Type B pancreatic cell (in vitro differentiated cells): ENCODE measurements around the gene MAPK12. TPM values are rescaled to one million over a fixed set of nuclear protein-coding genes. Genes with fewer than 3 reads are reported as not detected.

Experiments used
- DNase-seq: peaks from one replicate; pipeline ENCODE4 v3.0.0; 2021; ENCODE audit warnings: mixed read lengths; ENCODE audit not compliant: unreplicated experiment; ENCODE audit errors: extremely low spot score
- H3K27ac Mint-ChIP-seq: 2 replicates; pipeline ENCODE4 v1.8.0; 2021; ENCODE audit warnings: mild to moderate bottlenecking, mixed read lengths
- H3K27me3 Mint-ChIP-seq: 2 replicates; pipeline ENCODE4 v1.8.0; 2021; ENCODE audit warnings: mixed read lengths
- H3K36me3 Mint-ChIP-seq: 2 replicates; pipeline ENCODE4 v1.8.0; 2021; ENCODE audit warnings: mixed read lengths
- H3K4me1 Mint-ChIP-seq: one replicate; pipeline ENCODE4 v1.8.0; 2021; ENCODE audit warnings: mixed read lengths; ENCODE audit not compliant: unreplicated experiment
- H3K4me3 Mint-ChIP-seq: 2 replicates; pipeline ENCODE4 v1.8.0; 2021; ENCODE audit warnings: mild to moderate bottlenecking, mixed read lengths
- H3K9me3 Mint-ChIP-seq: 2 replicates; pipeline ENCODE4 v1.8.0; 2021; ENCODE audit warnings: mixed read lengths
- CTCF ChIP-seq: fragments of 200-600 bp; sonication (generic); conservative IDR thresholded peaks from 2 replicates; pipeline ENCODE4 v1.5.0; 2021; ENCODE audit warnings: antibody characterized with exemption, mild to moderate bottlenecking
- total RNA-seq: library from RNA; stranded (reverse); gene quantifications from 2 replicates; pipeline ENCODE4 v1.2.1, GENCODE V29; 2021; ENCODE audit warnings: low replicate concordance

MAPK12 gene
- total RNA-seq, 1 donor from 2014 or later, result 31.3 TPM

- H3K4me3 Mint-ChIP-seq, result peak overlapping the region; percentile 66
- H3K36me3 Mint-ChIP-seq, result peaks cover 4% of the 10 kb centered on the region
- no peaks in the 10 kb centered on the region for H3K9me3 Mint-ChIP-seq
- H3K27me3 Mint-ChIP-seq, result no peaks in the 10 kb centered on the region
- peaks cover 25% of the 10 kb centered on the region for H3K4me1 Mint-ChIP-seq
- DNase-seq, result no peak
- no peak for TF ChIP-seq CTCF
- H3K27ac Mint-ChIP-seq, result peak overlapping the region; percentile 70
Observed at GRCh38 chr22:50301581-50301991, 40.1 kb upstream of the MAPK12 start.

GRCh38 chr22:50300620-50301257 lies 39.3 kb upstream of the MAPK12 start:
- Mint-ChIP-seq H3K27ac (peak overlapping the region; percentile 70), H3K4me1 (peaks cover 18% of the 10 kb centered on the region), H3K9me3 (no peaks in the 10 kb centered on the region), H3K36me3 (peaks cover under 1% of the 10 kb centered on the region), H3K4me3 (peak overlapping the region; percentile 66), H3K27me3 (no peaks in the 10 kb centered on the region)
- DNase-seq, result no peak
- TF ChIP-seq CTCF, result no peak

GRCh38 chr22:50299785-50300619 lies 38.5 kb upstream of the MAPK12 start:
- TF ChIP-seq CTCF, result no peak
- Mint-ChIP-seq H3K9me3 (no peaks in the 10 kb centered on the region), H3K4me1 (peaks cover 22% of the 10 kb centered on the region), H3K27me3 (no peaks in the 10 kb centered on the region), H3K36me3 (no peaks in the 10 kb centered on the region), H3K4me3 (peak overlapping the region; percentile 52), H3K27ac (no peak overlapping the region)
- DNase-seq, result no peak

GRCh38 chr22:50298937-50299784 lies 37.7 kb upstream of the MAPK12 start:
- Mint-ChIP-seq H3K9me3 (no peaks in the 10 kb centered on the region), H3K27ac (peak overlapping the region; percentile 82), H3K36me3 (no peaks in the 10 kb centered on the region), H3K27me3 (no peaks in the 10 kb centered on the region), H3K4me1 (peaks cover 19% of the 10 kb centered on the region), H3K4me3 (peak overlapping the region; percentile 70)
- TF ChIP-seq CTCF, result peak; percentile 27
- DNase-seq, result no peak

GRCh38 chr22:50298266-50298637 lies 36.8 kb upstream of the MAPK12 start:
- Mint-ChIP-seq H3K4me3 (peak overlapping the region; percentile 70), H3K4me1 (peaks cover 17% of the 10 kb centered on the region), H3K27me3 (no peaks in the 10 kb centered on the region), H3K36me3 (no peaks in the 10 kb centered on the region), H3K9me3 (no peaks in the 10 kb centered on the region), H3K27ac (peak overlapping the region; percentile 82)
- TF ChIP-seq CTCF, result no peak
- DNase-seq, result no peak
